GM23248 (cell line): ENCODE results near the gene OR6K2.

ENCODE experiments used
- EZH2 ChIP-seq: fragments of 200-600 bp; sonication (generic); IDR thresholded peaks from 2 replicates; pipeline ENCODE4 v1.6.1; 2018; ENCODE audit warnings: antibody characterized with exemption, mild to moderate bottlenecking; ENCODE audit not compliant: insufficient read depth, poor library complexity, severe bottlenecking
- EZH2phosphoT487 ChIP-seq: fragments of 200-600 bp; sonication (generic); IDR thresholded peaks from 2 replicates; pipeline ENCODE4 v1.6.1; 2018; ENCODE audit warnings: antibody characterized with exemption, moderate library complexity, mild to moderate bottlenecking, low read depth; ENCODE audit not compliant: insufficient read depth

GRCh38 chr1:158692356-158692755, 8.1 kb downstream of the OR6K2 start:
- TF ChIP-seq EZH2 (no peak), EZH2phosphoT487 (no peak)
